Measurements from ENCODE around the gene MBNL2. TPM values are rescaled to one million over a fixed set of nuclear protein-coding genes. Genes with fewer than 3 reads are reported as not detected.

Gene MBNL2
- total and polyA plus RNA-seq, 10 of the 15 experiments (the other 5 are each of a cell fraction or from before 2014, with no cell fraction given): 1.6 to 9.7 (median 6.7) TPM

GRCh38 chr13:97435794-97436193 lies 213.7 kb downstream of the MBNL2 start (continued):
- TF ChIP-seq SKIL (IDR thresholded peaks at IDR 0.05; ENCODE audit: low read depth, poor library complexity, severe bottlenecking) (peak; percentile 21), ZNF217 (IDR thresholded peaks at IDR 0.05) (0 out of 2 replicates have a peak, but pooled peaks have one; percentile 65), RELA (IDR thresholded peaks at IDR 0.05; ENCODE audit: borderline replicate concordance, partially characterized antibody) (no peak), TCF7 (IDR thresholded peaks at IDR 0.05; ENCODE audit: borderline replicate concordance) (peak; percentile 76), NFYB (IDR thresholded peaks at IDR 0.05; ENCODE audit: insufficient read depth, low read depth, low read length) (peak; percentile 75), E2F8 (IDR thresholded peaks at IDR 0.05; ENCODE audit: low read depth, partially characterized antibody) (no peak), ESRRA (IDR thresholded peaks at IDR 0.05; ENCODE audit: low read length) (no peak)

All from GM12878 (cell line).